RWPE2 (cell line): ENCODE results near the gene NCAPD2.

Experiments used
- ATAC-seq: fragments of 200-7000 bp; cut with Tn5 transposase; 3 replicates; pipeline ENCODE4 v1.9.1; 2021; ENCODE audit warnings: low read depth
- DNase-seq: peaks from one replicate; pipeline ENCODE4 v3.0.0-alpha.2; 2020; ENCODE audit warnings: low spot score
- H3K27ac ChIP-seq: fragments of 450-650 bp; 2 replicates; pipeline ENCODE4 v1.5.1; 2017; ENCODE audit warnings: mild to moderate bottlenecking; ENCODE audit not compliant: poor library complexity, severe bottlenecking
- H3K27me3 ChIP-seq: fragments of 250-450 bp; sonication (Bioruptor Pico); 2 replicates; pipeline ENCODE4 v1.5.1; 2021; ENCODE audit warnings: mild to moderate bottlenecking, moderate library complexity; ENCODE audit not compliant: insufficient read depth, poor library complexity, severe bottlenecking
- H3K36me3 ChIP-seq: fragments of 250-450 bp; sonication (Bioruptor Pico); 2 replicates; pipeline ENCODE4 v1.5.1; 2020; ENCODE audit warnings: low read depth, mild to moderate bottlenecking, moderate library complexity
- H3K4me1 ChIP-seq: fragments of 250-450 bp; sonication (Bioruptor Pico); 2 replicates; pipeline ENCODE4 v1.5.1; 2021; ENCODE audit warnings: mild to moderate bottlenecking, moderate library complexity; ENCODE audit not compliant: insufficient read depth, poor library complexity, severe bottlenecking
- H3K4me3 ChIP-seq: fragments of 250-450 bp; sonication (Bioruptor Pico); 2 replicates; pipeline ENCODE4 v1.5.1; 2021; ENCODE audit warnings: mild to moderate bottlenecking, moderate library complexity; ENCODE audit not compliant: severe bottlenecking
- H3K9me3 ChIP-seq: fragments of 250-450 bp; sonication (Bioruptor Pico); 2 replicates; pipeline ENCODE4 v1.5.1; 2021; ENCODE audit warnings: mild to moderate bottlenecking, moderate library complexity; ENCODE audit not compliant: severe bottlenecking
- TF ChIP-seq, protein P1 (sequence below): fragments of 450-650 bp; IDR thresholded peaks from one replicate; pipeline ENCODE4 v1.5.1; 2017; ENCODE audit warnings: mild to moderate bottlenecking, moderate library complexity; ENCODE audit not compliant: poor library complexity, severe bottlenecking

The NCAPD2 gene

DNA sequence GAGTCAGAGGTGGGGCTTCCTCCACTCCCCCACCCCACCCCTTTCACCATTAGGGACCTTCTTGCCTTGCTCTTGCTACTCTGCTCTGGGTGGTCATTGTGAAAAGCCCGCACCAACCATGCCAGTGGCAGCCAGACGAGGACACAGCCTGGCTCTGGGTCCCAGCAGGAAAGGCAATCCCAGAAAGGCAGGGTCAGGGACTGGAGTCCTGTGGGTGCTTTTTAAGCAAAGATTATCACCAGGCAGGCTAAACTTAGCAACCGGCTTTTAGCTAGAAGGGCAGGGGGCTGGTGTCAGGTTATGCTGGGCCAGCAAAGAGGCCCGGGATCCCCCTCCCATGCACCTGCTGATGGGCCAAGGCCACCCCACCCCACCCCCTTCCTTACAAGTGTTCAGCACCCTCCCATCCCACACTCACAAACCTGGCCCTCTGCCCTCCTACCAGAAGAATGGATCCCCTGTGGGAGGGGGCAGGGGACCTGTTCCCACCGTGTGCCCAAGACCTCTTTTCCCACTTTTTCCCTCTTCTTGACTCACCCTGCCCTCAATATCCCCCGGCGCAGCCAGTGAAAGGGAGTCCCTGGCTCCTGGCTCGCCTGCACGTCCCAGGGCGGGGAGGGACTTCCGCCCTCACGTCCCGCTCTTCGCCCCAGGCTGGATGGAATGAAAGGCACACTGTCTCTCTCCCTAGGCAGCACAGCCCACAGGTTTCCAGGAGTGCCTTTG is 39.2 kb downstream of the NCAPD2 start:
- peaks cover 18% of the 10 kb centered on the region for H3K4me1 ChIP-seq
- DNase-seq (no peak), ATAC-seq (peak; percentile 47)
- no peaks in the 10 kb centered on the region for H3K9me3 ChIP-seq
- H3K4me3 ChIP-seq = peak overlapping the region; percentile 87
- peak overlapping the region; percentile 98 for H3K27ac ChIP-seq
- TF ChIP-seq, protein P1, sequence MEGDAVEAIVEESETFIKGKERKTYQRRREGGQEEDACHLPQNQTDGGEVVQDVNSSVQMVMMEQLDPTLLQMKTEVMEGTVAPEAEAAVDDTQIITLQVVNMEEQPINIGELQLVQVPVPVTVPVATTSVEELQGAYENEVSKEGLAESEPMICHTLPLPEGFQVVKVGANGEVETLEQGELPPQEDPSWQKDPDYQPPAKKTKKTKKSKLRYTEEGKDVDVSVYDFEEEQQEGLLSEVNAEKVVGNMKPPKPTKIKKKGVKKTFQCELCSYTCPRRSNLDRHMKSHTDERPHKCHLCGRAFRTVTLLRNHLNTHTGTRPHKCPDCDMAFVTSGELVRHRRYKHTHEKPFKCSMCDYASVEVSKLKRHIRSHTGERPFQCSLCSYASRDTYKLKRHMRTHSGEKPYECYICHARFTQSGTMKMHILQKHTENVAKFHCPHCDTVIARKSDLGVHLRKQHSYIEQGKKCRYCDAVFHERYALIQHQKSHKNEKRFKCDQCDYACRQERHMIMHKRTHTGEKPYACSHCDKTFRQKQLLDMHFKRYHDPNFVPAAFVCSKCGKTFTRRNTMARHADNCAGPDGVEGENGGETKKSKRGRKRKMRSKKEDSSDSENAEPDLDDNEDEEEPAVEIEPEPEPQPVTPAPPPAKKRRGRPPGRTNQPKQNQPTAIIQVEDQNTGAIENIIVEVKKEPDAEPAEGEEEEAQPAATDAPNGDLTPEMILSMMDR = no peak
- H3K36me3 ChIP-seq = peaks cover 74% of the 10 kb centered on the region
- no peaks in the 10 kb centered on the region for H3K27me3 ChIP-seq

DNA sequence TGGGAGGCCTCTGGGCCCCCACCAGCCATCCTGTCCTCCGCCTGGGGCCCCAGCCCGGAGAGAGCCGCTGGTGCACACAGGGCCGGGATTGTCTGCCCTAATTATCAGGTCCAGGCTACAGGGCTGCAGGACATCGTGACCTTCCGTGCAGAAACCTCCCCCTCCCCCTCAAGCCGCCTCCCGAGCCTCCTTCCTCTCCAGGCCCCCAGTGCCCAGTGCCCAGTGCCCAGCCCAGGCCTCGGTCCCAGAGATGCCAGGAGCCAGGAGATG is 39.7 kb downstream of the NCAPD2 start:
- ATAC-seq = peak; percentile 8
- Histone ChIP-seq H3K9me3 (no peaks in the 10 kb centered on the region), H3K27ac (peak overlapping the region; percentile 98), H3K36me3 (peaks cover 74% of the 10 kb centered on the region), H3K4me3 (peak overlapping the region; percentile 87), H3K4me1 (peaks cover 18% of the 10 kb centered on the region), H3K27me3 (no peaks in the 10 kb centered on the region)
- TF ChIP-seq, protein P1 = no peak
- DNase-seq = no peak

DNA sequence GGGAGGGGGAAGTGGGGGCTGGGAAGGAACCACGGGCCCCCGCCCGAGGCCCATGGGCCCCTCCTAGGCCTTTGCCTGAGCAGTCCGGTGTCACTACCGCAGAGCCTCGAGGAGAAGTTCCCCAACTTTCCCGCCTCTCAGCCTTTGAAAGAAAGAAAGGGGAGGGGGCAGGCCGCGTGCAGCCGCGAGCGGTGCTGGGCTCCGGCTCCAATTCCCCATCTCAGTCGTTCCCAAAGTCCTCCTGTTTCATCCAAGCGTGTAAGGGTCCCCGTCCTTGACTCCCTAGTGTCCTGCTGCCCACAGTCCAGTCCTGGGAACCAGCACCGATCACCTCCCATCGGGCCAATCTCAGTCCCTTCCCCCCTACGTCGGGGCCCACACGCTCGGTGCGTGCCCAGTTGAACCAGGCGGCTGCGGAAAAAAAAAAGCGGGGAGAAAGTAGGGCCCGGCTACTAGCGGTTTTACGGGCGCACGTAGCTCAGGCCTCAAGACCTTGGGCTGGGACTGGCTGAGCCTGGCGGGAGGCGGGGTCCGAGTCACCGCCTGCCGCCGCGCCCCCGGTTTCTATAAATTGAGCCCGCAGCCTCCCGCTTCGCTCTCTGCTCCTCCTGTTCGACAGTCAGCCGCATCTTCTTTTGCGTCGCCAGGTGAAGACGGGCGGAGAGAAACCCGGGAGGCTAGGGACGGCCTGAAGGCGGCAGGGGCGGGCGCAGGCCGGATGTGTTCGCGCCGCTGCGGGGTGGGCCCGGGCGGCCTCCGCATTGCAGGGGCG is 40.2 kb downstream of the NCAPD2 start, which contains the start of gene GAPDH:
GAPDH (plus strand) TSS at position 595 of the 772 bp plus-strand sequence. CDS start 316 bp downstream, outside the sequence.
- TF ChIP-seq, protein P1 = no peak
- Histone ChIP-seq H3K4me1 (peaks cover 17% of the 10 kb centered on the region), H3K9me3 (no peaks in the 10 kb centered on the region), H3K4me3 (peak within 1 kb of the TSS; percentile 87), H3K36me3 (peaks cover 73% of the 10 kb centered on the region), H3K27ac (peak within 1 kb of the TSS; percentile 98), H3K27me3 (no peaks in the 10 kb centered on the region)
- ATAC-seq (peak; percentile 48), DNase-seq (peak; percentile 96)

DNA sequence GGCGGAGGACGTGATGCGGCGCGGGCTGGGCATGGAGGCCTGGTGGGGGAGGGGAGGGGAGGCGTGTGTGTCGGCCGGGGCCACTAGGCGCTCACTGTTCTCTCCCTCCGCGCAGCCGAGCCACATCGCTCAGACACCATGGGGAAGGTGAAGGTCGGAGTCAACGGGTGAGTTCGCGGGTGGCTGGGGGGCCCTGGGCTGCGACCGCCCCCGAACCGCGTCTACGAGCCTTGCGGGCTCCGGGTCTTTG is 40.7 kb downstream of the NCAPD2 start:
- TF ChIP-seq, protein P1 = no peak
- no peaks in the 10 kb centered on the region for H3K27me3 ChIP-seq
- peak overlapping the region; percentile 87 for H3K4me3 ChIP-seq
- ATAC-seq = no peak
- no peaks in the 10 kb centered on the region for H3K9me3 ChIP-seq
- peak overlapping the region; percentile 98 for H3K27ac ChIP-seq
- peaks cover 68% of the 10 kb centered on the region for H3K36me3 ChIP-seq
- no peak for DNase-seq
- peaks cover 16% of the 10 kb centered on the region for H3K4me1 ChIP-seq
